Measurements from ENCODE around the gene ZNF486.
"Not testable (repeated sequence)": the region's sequence is repeated elsewhere in the genome, so short reads cannot be mapped to it uniquely, and the experiment has no call there.

The ZNF486 gene

GRCh38 chr19:20167020-20167644 lies at the start of gene ZNF486:
TSS of gene ZNF486 (plus strand) at chr19:20167214. CDS start at chr19:20167331, 117 bp downstream.
- peak; percentile 97 for DNase-seq

GRCh38 chr19:20118064-20118839 lies 48.8 kb upstream of the ZNF486 start:
- DNase-seq: not testable (repeated sequence)

DNA sequence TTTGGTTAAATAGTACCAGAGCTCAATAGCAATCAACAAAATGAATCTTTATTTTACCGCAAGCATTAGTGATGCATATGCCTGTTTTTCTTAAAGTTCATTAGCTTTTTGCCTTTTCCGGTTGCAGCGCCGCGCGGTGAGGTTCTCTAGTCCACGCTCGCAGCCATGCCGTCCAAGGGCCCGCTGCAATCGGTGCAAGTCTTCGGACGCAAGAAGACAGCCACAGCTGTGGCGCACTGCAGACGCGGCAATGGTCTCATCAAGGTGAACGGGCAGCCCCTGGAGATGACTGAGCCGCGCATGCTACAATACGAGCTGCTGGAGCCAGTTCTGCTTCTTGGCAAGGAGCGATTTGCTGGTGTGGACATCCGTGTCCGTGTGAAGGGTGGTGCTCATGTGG lies 42.1 kb upstream of the ZNF486 start:
- no peak for DNase-seq

DNA sequence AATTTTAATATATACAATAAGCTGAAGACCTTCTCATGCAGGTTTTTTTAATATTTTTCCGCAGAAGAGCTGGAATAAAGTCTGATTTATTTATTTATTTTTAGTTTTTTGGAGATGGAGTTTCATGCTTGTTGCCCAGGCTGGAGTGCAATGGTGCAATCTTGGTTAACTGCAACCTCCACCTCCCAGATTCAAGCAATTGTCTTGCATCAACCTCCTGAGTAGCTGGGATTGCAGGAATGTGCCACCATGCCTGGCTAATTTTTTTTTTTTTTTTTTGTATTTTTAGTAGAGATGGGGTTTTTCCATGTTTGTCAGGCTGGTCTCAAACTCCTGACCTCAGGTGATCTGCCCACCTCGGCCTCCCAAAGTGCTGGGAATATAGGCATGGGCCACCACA lies 34.1 kb upstream of the ZNF486 start:
- not testable (repeated sequence) for DNase-seq

GRCh38 chr19:20137714-20138113 lies 29.3 kb upstream of the ZNF486 start:
- DNase-seq: not testable (repeated sequence)

DNA sequence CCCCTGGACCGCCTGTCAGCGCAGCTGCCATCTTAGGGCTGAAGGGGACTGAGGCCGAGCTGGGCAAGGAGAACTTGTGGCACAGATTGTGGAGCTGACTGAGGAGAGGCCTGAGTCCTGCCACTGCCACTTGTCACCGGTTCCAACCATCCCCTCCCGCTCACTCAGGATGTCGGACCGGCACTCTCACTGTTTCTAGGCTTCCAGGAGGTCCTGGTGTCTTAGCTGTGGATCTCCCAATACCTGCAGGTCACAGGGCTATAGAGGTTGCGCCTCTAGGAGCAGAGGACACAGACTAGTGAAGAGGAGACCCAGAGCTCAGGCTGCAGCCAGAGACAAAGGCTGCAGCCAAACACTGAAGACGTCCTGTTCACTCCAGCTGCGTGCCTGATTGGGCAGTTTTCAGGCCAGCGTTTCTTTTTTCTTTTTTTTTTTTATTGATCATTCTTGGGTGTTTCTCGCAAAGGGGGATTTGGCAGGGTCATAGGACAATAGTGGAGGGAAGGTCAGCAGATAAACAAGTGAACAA lies 15.3 kb upstream of the ZNF486 start:
- no peak for DNase-seq

- not testable (repeated sequence) for DNase-seq
Measured at GRCh38 chr19:20152506-20152905, 14.5 kb upstream of the ZNF486 start.

- no peak for DNase-seq
Measured at GRCh38 chr19:20153281-20153680, 13.7 kb upstream of the ZNF486 start.

DNA sequence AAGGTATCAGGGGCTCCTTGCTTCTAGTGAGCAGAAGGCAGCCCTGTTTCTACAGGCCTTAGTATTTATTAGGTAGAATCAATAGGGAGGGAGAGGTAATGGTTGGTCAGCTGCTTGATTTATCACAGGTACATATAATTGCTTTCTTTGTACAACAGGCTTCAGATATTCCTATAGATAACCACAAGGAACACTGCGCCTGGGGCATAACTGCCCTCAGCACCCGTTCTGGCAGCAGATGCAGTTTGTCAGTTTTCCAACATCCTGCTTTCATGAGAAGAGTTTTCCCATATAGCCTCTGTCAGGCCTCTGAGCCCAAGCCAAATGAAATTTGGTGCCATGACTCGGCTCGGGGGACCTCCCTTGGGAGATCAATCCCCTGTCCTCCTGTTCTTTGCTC lies 12.4 kb upstream of the ZNF486 start:
- DNase-seq: no peak

GRCh38 chr19:20162821-20163220 lies 4.2 kb upstream of the ZNF486 start:
- DNase-seq: no peak

DNA sequence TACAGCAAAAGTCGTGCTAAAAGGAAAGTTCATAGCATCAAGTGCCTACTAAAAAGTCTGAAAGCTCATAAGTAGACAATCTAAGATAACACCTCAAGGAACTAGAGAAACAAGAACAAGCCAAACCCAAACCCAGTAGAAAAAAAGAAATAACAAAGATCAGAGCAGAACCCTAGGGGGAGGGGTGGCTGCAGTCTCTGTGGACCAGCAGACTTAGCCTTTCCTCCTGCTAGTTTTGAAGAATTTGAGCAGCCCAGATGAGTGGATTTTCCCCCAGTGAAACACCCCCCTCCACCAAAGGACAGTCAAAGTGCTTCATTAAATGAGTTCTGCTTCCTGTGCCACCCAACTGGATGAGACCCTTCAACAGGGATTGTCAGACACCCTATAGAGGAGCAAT lies 2.6 kb upstream of the ZNF486 start:
- DNase-seq: no peak

- DNase-seq: no peak
Measured at GRCh38 chr19:20165971-20166592, 932 bp upstream of the ZNF486 start.

DNA sequence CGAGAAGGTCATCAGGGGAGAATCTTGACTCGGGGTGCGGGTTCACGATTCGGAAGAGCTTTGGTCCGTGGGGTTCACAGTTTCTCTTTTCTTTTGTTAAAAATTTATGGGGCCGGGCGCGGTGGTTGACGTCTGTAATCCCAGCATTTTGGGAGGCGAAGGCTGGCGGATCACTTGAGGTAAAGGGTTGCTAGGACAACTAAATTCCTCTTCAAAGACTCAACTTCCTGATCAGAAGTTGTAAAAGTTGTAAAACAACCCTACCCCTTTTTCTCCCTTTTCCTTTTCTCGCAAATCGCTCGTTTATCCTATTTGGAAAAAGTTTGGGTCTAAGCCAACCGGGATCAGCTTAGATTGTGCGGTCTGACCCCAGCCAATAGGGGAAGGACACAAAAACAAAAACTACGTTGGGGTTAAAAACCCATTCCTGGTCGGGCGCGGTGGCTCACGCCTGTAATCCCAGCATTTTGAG lies 673 bp downstream of the ZNF486 start:
- no peak for DNase-seq

DNA sequence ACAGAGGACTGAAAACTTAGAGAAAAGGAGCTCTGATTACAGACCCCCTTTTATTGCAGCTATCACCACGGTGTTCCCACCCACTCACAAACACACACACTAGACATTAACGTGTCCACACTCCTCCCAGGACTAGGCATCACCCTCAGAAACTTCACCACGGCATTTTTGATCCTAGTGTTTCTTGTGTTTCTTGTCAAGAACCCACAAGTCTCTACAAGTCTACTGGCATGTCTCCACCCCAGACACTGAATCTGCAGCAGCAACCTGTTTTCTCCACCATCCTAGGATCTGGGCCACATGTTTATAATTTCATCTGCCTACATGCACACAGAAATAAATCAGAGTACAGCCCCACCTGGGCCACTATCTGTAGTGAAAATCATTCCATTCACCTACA lies 4.3 kb downstream of the ZNF486 start:
- DNase-seq: no peak

GRCh38 chr19:20175848-20176247 lies 8.8 kb downstream of the ZNF486 start:
- not testable (repeated sequence) for DNase-seq

DNA sequence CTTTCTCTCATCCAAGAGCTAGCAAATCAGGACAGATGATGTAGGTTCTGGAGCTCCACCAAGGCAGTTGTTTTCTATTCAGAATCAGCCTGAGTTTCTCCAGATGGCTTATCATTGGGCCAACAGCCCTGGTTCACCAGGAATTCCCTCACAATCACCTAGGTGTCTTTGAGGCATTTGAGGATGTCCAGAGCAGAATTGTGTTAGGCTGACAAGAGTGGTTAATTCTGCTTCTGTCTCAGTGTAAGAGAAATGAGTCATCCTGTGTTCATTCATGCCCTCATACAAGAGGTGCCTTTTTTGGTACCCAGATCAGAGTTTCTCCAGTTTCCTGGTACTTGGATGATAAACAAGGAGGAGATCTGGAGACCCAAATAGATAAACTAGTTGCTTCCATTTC lies 12.9 kb downstream of the ZNF486 start:
- DNase-seq: not testable (repeated sequence)

- DNase-seq: no peak
Measured at GRCh38 chr19:20182222-20182785, 15.3 kb downstream of the ZNF486 start.

DNA sequence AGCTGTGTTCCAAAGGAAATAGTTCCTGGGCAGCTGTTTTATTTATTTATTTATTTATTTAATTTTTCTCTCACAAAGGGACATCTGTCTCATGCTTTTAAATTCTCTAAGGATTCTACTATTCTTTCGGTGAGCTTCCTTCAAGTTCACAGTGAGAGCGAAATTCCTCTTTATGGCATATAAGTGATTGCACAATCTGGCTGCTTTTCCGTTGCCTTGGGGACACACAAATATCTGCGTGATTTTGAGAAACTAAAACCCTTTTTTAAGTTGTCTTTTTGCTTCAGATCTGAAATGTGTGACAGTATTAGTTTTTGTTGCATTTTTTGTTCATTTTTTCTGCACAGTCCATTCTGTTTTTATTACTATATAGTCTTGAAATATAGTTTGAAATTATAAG lies 19.2 kb downstream of the ZNF486 start:
- no peak for DNase-seq

- no peak for DNase-seq
Measured at GRCh38 chr19:20197747-20198146, 30.7 kb downstream of the ZNF486 start.

DNA sequence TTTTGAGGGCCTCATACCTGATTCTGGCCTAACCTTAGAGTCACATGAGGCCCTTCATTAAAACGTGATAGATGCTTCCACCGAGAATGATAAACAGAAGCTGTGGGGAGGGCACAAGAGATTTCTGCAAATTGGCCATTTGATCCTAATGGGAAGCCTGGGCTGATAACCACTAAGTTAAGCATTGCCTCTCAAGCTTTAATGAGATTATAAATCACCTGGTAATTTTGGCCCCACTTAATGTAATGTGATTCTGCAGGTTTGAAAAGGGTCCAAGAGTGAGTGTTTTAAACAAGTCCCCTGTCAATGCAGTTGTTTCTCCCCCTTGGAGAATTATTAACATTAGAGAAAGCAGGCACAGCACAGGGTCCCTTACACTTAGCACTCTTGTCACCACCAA lies 42.0 kb downstream of the ZNF486 start:
- DNase-seq: no peak

DNA sequence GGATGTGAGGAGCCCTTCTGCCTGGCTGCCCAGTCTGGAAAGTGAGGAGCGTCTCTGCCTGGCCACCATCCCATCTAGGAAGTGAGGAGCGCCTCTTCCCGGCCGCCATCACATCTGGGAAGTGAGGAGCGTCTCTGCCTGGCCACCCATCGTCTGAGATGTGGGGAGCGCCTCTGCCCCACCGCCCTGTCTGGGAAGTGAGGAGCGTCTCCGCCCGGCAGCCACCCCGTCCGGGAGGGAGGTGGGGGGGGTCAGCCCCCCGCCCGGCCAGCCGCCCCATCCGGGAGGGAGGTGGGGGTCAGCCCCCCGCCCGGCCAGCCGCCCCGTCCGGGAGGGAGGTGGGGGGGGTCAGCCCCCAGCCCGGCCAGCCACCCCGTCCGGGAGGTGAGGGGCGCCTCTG lies 47.4 kb downstream of the ZNF486 start:
- DNase-seq: not testable (repeated sequence)

DNA sequence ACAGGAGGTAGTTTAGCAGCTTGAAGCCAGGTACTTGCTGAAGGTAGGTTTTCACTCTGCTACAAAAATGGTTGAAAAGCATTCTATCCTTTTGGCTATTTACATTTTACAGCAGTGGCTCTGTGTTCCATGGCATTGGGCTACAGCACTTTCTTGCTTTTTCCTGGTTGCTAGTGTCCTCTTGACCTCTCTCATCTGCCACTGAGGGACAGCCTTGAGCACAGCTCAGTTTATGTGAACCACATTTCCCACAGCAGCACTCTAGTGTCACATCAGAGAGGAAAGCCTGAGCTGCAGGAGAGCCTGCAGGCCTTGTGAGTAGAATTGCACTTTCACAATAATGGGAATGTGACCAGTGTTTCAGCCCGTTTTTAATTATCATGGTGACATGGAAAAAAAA lies 54.6 kb downstream of the ZNF486 start:
- DNase-seq: not testable (repeated sequence)

DNA sequence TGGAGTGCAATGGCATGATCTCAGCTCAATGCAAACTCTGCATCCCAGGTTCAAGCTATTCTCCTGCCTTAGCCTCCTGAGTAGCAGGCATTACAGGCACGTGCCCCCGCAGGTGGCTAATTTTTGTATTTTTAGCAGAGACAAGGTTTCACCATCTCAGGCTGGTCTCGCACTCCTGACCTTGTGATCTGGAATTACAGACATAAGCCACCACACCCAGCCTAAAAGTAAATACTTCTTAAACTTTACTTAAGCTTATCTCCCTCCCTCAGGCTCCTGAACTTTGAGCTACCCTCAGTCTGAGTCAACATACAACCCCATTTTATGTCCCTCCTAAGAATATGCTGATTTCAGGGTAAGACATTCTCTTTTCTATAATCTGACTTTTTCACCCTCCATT lies 66.1 kb downstream of the ZNF486 start:
- DNase-seq: no peak
